CD14-positive monocyte (primary cell): ENCODE data around the gene CUX1. TPM values are rescaled to one million over a fixed set of nuclear protein-coding genes. Genes with fewer than 3 reads are reported as not detected.
A peak's percentile ranks its signal among the peaks of the same experiment; 100 is the strongest.

Source experiments
- DNase-seq, 3 donors: peaks; one replicate each; pipeline ENCODE4 v3.0.0-alpha.2; 2011 to 2022
- H2AFZ ChIP-seq: 2 replicates; pipeline ENCODE4 v1.6.0; 2012; ENCODE audit warnings: mild to moderate bottlenecking, low read depth, low read length, inconsistent platforms; ENCODE audit not compliant: insufficient read depth, poor library complexity, severe bottlenecking
- H3K27ac ChIP-seq, 2 donors: 1 replicate in 1 of 2; 2 replicates in 1 of 2; pipeline ENCODE4 v1.5.1; 2012 to 2013; ENCODE audit warnings: low read length in 2 of 2, control low read depth in 1 of 2, inconsistent platforms in 1 of 2, low read depth in 1 of 2, mild to moderate bottlenecking in 1 of 2
- H3K27me3 ChIP-seq, 2 donors: one replicate each; pipeline versions ENCODE4 v1.6.0 to v1.6.1; 2011 to 2013; ENCODE audit warnings: low read length in 2 of 2; ENCODE audit not compliant: control insufficient read depth in 2 of 2, insufficient read depth in 2 of 2
- H3K36me3 ChIP-seq, 2 donors: replicated peaks in 1 of 2; 1 replicate in 1 of 2; 2 replicates in 1 of 2; pipeline versions ENCODE4 v1.5.1 to v1.6.1; 2012 to 2013; ENCODE audit warnings: low read length in 2 of 2, control low read depth in 1 of 2, inconsistent platforms in 1 of 2, mild to moderate bottlenecking in 1 of 2; ENCODE audit not compliant: insufficient read depth in 2 of 2, control insufficient read depth in 1 of 2
- H3K4me1 ChIP-seq, 2 donors: 1 replicate in 1 of 2; 2 replicates in 1 of 2; pipeline versions ENCODE4 v1.5.1 to v1.6.1; 2012 to 2013; ENCODE audit warnings: low read length in 2 of 2, control low read depth in 1 of 2, inconsistent platforms in 1 of 2, mild to moderate bottlenecking in 1 of 2, moderate library complexity in 1 of 2; ENCODE audit not compliant: insufficient read depth in 2 of 2, control insufficient read depth in 1 of 2
- H3K4me2 ChIP-seq: replicated peaks from 2 replicates; pipeline ENCODE3; 2012; ENCODE audit warnings: low read length, moderate library complexity, mild to moderate bottlenecking; ENCODE audit not compliant: poor library complexity, severe bottlenecking; ENCODE audit errors: extremely low read depth
- H3K4me3 ChIP-seq, 3 experiments: fragments of 200-600 bp in 1 of 3; sonication (generic) in 1 of 3; replicated peaks in 1 of 3; 1 replicate in 2 of 3; 2 replicates in 1 of 3; pipeline ENCODE4 v1.5.1; 2011 to 2013; ENCODE audit warnings: low read length in 3 of 3, mild to moderate bottlenecking in 3 of 3, control low read depth in 2 of 3, low read depth in 2 of 3, inconsistent platforms in 1 of 3, moderate library complexity in 1 of 3
- H3K79me2 ChIP-seq: 2 replicates; pipeline ENCODE4 v1.6.0; 2012; ENCODE audit warnings: mild to moderate bottlenecking, control low read depth, inconsistent platforms, low read length, moderate library complexity; ENCODE audit not compliant: insufficient read depth
- H3K9ac ChIP-seq: 2 replicates; pipeline ENCODE4 v1.6.0; 2017; ENCODE audit warnings: low read length, mild to moderate bottlenecking; ENCODE audit not compliant: insufficient read depth, poor library complexity, severe bottlenecking
- H3K9me3 ChIP-seq, 2 donors: replicated peaks in 1 of 2; 1 replicate in 1 of 2; 2 replicates in 1 of 2; pipeline versions ENCODE4 v1.5.1 to v1.6.1; 2012 to 2013; ENCODE audit warnings: low read length in 2 of 2, control low read depth in 1 of 2; ENCODE audit not compliant: control insufficient read depth in 1 of 2, insufficient read depth in 1 of 2
- H4K20me1 ChIP-seq: 2 replicates; pipeline ENCODE4 v1.6.0; 2012; ENCODE audit warnings: mild to moderate bottlenecking, low read length, control low read depth, moderate library complexity; ENCODE audit not compliant: insufficient read depth
- H3K27ac Mint-ChIP-seq, 7 donors: one replicate each; pipeline ENCODE4 v1.8.0; 2020; ENCODE audit warnings: mild to moderate bottlenecking in 7 of 7, mixed read lengths in 7 of 7, moderate library complexity in 6 of 7, inconsistent platforms in 2 of 7
- H3K27me3 Mint-ChIP-seq, 3 donors: one replicate each; pipeline ENCODE4 v1.8.0; 2021 to 2022; ENCODE audit warnings: low read depth in 3 of 3, mild to moderate bottlenecking in 3 of 3, mixed read lengths in 3 of 3, moderate library complexity in 3 of 3, inconsistent platforms in 1 of 3
- H3K36me3 Mint-ChIP-seq, 2 donors: one replicate each; pipeline ENCODE4 v1.8.0; 2020; ENCODE audit warnings: mixed read lengths in 2 of 2, inconsistent platforms in 1 of 2, mild to moderate bottlenecking in 1 of 2
- H3K4me1 Mint-ChIP-seq: one replicate; pipeline ENCODE4 v1.8.0; 2020; ENCODE audit warnings: mild to moderate bottlenecking, mixed read lengths
- H3K4me3 Mint-ChIP-seq, 2 donors: one replicate each; pipeline ENCODE4 v1.8.0; 2020; ENCODE audit warnings: mild to moderate bottlenecking in 2 of 2, mixed read lengths in 2 of 2, moderate library complexity in 1 of 2
- H3K9me3 Mint-ChIP-seq, 7 donors: one replicate each; pipeline ENCODE4 v1.8.0; 2020 to 2022; ENCODE audit warnings: mixed read lengths in 7 of 7, mild to moderate bottlenecking in 6 of 7, moderate library complexity in 6 of 7, inconsistent platforms in 2 of 7
- CTCF ChIP-seq: fragments of 200-600 bp; IDR thresholded peaks from one replicate; pipeline ENCODE4 v1.8.0; 2022; ENCODE audit warnings: antibody characterized with exemption, mild to moderate bottlenecking
- WGBS: methylation state at CpG from one replicate; pipeline ENCODE4 v1.1.5; 2013; ENCODE audit warnings: missing lambda C conversion rate; ENCODE audit not compliant: insufficient coverage; 5-methylcytosine and 5-hydroxymethylcytosine counted together
- intact Hi-C, 2 donors: fragments of 100-400 bp; cut with micrococcal nuclease; formaldehyde crosslinking; loops; one replicate each; pipeline versions ENCODE4 v1.15.0 to v1.15.1; 2023
- polyA plus RNA-seq, 3 donors: library from polyadenylated mRNA; depleted of rRNA in 1 of 3; unstranded in 2 of 3; stranded (reverse) in 1 of 3; fragments of 300-500 nt in 2 of 3; fragments of >200 nt in 1 of 3; fragmentation: Illumina TruSeq in 2 of 3; gene quantifications; 1 replicate in 2 of 3; 2 replicates in 1 of 3; pipeline ENCODE4 v1.2.3, GENCODE V29; 2012 to 2021

Gene CUX1
- polyA plus RNA-seq, 3 donors, result 17.6 to 38.0 (median 28.0) TPM

DNA sequence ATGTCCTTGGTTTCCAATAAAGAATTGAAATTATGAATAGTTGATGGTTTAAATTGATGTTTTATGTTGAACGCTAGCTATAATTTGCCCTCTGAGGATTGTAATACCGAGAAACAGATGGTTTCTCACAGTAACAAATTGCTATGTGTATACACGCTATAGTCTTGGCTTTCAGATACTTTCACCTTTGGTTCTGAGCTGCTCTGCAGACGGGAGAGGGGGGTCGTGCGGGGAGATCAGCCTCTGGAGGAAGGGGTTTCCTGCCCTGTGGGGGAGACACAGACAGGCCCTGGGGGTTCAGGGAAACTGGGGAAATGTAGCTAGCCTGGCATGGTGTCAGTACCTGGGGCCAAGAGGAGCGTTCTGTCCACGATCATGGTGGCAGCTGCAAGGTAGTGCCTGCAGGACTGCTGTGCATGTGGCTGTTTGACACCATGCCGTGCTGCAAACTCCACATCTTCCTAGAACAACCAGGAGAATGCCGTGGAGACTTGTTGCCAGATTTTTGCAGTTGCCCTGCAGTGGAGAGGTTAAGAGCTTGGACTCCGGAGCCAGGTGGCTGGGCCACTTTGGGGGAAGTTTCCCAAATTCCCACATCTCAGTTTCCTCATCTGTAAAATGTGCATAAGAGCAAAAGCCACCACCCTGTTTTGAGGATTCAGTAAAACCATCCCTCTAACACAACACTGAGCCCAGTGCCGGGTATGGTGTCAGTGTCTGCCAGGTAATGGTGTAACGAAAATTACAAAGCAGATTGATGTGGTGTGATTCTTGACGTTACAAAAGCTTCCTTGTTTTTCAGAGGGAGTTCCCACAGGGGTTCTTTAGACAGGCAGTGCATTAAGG lies 167.9 kb downstream of the CUX1 start:
- 73% methylated on average over 5 of the region's 14 CpGs for WGBS
- Histone ChIP-seq H3K4me1 (peaks cover 0 to 2% of the 10 kb centered on the region in 2 donors), H3K79me2 (peaks cover 85% of the 10 kb centered on the region), H3K9ac (no peak overlapping the region), H3K4me2 (no peak overlapping the region), H3K9me3 (peaks cover 0 to 4% of the 10 kb centered on the region in 2 donors), H2AFZ (no peak overlapping the region), H3K36me3 (peaks cover 2 to 47% of the 10 kb centered on the region in 2 donors), H3K4me3 (no peak overlapping the region), H3K27ac (no peak overlapping the region), H3K27me3 (no peaks in the 10 kb centered on the region), H4K20me1 (peaks cover 95% of the 10 kb centered on the region)
- peaks cover 10% of the 10 kb centered on the region for H3K4me1 Mint-ChIP-seq
- peak overlapping the region in 4 of 7 donors; percentile 3 to 78 (median 24) for H3K27ac Mint-ChIP-seq
- no peak for TF ChIP-seq CTCF
- no peak overlapping the region for H3K4me3 Mint-ChIP-seq
- DNase-seq, result no peak
- H3K9me3 Mint-ChIP-seq, result peaks cover 0 to 4% (median 0%) of the 10 kb centered on the region in 7 donors
- intact Hi-C loops, result no loop called here
- H3K27me3 Mint-ChIP-seq, result peaks cover 0 to 2% (median 2%) of the 10 kb centered on the region in 3 donors
- H3K36me3 Mint-ChIP-seq, result peaks cover 18 to 41% of the 10 kb centered on the region in 2 donors

DNA sequence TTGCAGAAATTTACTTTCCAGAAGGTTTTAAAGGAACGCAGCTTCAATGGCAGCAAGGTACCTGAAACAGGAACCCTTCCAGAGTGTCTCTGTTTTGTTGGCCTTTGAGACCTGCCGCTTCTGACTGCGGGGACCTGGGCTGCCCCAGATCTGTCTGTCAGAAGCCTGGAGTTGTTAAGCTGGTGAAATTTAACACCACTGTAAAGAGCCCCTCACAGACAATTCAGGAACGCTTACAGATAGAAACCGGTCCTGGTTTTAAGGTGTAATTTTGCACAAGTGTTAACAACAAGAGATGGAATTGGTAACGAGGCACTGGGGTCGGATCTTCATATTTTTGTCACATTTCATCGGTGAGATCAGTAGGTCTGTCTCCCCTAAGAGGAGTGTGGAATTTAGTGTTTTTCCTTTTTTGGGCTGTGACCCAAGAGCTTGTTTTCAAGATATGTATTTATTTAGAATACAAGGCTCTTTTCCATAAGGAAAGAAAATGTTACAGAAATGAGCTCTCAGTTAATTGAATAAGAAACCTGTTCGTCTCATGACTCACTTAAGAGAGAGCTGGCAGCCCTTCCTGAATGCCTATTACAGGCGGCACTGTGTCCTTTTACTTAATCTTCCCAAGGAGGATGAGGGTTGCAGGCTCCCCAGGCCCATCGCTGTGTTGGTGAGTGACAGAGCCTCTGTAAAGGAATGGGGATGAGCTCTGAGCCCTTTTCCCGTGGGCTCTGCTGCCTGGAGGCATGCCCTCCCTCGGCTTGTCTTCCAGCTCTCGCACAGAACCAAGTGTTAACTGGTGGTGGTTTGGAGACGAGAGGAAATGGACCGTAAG lies 168.7 kb downstream of the CUX1 start:
- H3K36me3 Mint-ChIP-seq, result peaks cover 15 to 33% of the 10 kb centered on the region in 2 donors
- peaks cover 0 to 2% (median 2%) of the 10 kb centered on the region in 3 donors for H3K27me3 Mint-ChIP-seq
- Histone ChIP-seq H3K4me2 (no peak overlapping the region), H4K20me1 (peaks cover 95% of the 10 kb centered on the region), H2AFZ (no peak overlapping the region), H3K79me2 (peaks cover 85% of the 10 kb centered on the region), H3K9me3 (peaks cover 0 to 4% of the 10 kb centered on the region in 2 donors), H3K27ac (peak overlapping the region in 1 of 2 donors; percentile 12), H3K27me3 (no peaks in the 10 kb centered on the region), H3K4me3 (no peak overlapping the region), H3K9ac (no peak overlapping the region), H3K4me1 (peaks cover 8 to 11% of the 10 kb centered on the region in 2 donors), H3K36me3 (peaks cover 2 to 42% of the 10 kb centered on the region in 2 donors)
- intact Hi-C loops, result no loop called here
- peak overlapping the region in 3 of 7 donors; percentile 12 to 43 (median 28) for H3K27ac Mint-ChIP-seq
- 94% methylated on average over 7 of the region's 16 CpGs for WGBS
- H3K4me3 Mint-ChIP-seq, result no peak overlapping the region
- DNase-seq, result no peak
- H3K9me3 Mint-ChIP-seq, result peaks cover 0 to 4% (median 0%) of the 10 kb centered on the region in 7 donors
- H3K4me1 Mint-ChIP-seq, result peaks cover 18% of the 10 kb centered on the region
- no peak for TF ChIP-seq CTCF
